Retinal pigment epithelial cell (primary cell): Measurements from ENCODE around the gene SULT6B1.
A peak's percentile ranks its signal among the peaks of the same experiment; 100 is the strongest.

Experiments used
- DNase-seq: peaks from one replicate; pipeline ENCODE4 v3.0.0-alpha.2; 2010; ENCODE audit warnings: low read depth
- H3K4me3 ChIP-seq: 2 replicates; pipeline ENCODE4 v1.5.1; 2011; ENCODE audit warnings: mild to moderate bottlenecking, low read length, control low read depth, moderate library complexity
- TF ChIP-seq, protein P1 (sequence below): conservative IDR thresholded peaks from 2 replicates; pipeline ENCODE4 v1.5.1; 2011; ENCODE audit warnings: low read depth, low read length, control low read depth, inconsistent platforms

SULT6B1 gene

DNA sequence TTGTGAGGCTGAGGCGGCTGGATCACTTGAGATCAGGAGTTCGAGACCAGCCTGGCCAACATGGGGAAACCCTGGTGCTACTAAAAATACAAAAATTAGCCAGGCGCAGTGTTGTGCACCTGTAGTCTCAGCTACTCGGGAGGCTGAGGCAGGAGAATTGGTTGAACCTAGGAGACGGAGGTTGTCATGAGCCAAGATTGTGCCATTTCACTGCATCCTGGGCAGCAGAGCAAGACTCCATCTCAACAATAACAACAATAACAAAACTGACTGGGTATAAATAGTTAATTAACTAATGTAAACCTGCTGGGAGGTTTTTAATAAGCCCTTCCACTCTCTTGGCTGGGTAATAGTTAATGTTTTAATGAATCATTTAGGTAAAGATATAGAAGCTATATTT lies 7.8 kb downstream of the SULT6B1 start:
- TF ChIP-seq, protein P1, sequence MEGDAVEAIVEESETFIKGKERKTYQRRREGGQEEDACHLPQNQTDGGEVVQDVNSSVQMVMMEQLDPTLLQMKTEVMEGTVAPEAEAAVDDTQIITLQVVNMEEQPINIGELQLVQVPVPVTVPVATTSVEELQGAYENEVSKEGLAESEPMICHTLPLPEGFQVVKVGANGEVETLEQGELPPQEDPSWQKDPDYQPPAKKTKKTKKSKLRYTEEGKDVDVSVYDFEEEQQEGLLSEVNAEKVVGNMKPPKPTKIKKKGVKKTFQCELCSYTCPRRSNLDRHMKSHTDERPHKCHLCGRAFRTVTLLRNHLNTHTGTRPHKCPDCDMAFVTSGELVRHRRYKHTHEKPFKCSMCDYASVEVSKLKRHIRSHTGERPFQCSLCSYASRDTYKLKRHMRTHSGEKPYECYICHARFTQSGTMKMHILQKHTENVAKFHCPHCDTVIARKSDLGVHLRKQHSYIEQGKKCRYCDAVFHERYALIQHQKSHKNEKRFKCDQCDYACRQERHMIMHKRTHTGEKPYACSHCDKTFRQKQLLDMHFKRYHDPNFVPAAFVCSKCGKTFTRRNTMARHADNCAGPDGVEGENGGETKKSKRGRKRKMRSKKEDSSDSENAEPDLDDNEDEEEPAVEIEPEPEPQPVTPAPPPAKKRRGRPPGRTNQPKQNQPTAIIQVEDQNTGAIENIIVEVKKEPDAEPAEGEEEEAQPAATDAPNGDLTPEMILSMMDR: no peak
- no peak overlapping the region for H3K4me3 ChIP-seq
- no peak for DNase-seq

DNA sequence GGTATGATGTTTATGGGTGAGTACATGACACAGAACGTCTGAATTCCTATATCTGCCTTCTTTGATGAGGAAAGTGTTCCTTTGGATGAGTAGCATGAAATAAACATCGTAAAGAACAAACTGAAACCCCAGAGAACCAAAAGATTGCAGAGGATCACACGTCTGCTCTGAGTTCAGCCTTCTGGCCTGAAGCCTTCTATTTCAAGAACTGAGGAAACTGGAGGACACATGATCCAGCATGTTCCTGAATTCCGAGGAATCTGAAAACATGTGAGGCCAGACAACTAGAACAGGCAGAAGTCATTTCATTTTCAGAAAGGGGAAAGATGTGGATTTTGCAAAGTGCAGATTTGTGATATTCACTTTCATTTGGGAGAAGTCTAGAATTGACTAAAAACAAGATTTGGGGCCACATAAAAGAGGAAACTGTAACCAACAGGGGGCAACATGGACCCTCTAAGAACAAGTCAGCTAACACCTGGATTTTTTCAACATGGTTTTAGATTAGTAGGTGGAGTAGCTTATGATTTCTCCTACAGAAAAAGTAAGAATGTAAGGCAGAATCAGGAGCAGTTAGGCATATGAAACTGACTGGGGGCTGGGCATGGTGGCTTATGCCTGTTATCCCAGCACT lies 8.3 kb downstream of the SULT6B1 start:
- DNase-seq: no peak
- no peak overlapping the region for H3K4me3 ChIP-seq
- TF ChIP-seq, protein P1: no peak

DNA sequence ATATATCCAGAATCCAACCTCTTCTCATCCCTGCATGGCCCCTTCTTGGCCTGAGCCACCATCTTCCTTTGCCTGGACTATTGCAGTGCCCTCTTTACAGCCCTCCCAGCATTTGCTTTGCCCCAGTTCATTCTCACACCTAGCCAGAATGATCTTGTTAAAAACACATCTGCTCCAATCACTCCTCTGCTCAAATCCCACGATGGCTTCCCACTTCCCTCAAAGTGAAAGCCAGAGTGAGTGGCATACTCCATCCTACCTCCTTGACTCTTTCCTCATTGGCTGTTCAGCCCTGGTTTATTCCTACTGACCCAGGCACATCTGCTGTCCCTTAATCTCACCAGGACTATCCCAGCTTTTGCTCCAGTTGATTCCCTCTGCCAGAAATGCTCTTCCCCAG lies 14.7 kb downstream of the SULT6B1 start:
- H3K4me3 ChIP-seq: no peak overlapping the region
- TF ChIP-seq, protein P1: no peak
- DNase-seq: no peak

DNA sequence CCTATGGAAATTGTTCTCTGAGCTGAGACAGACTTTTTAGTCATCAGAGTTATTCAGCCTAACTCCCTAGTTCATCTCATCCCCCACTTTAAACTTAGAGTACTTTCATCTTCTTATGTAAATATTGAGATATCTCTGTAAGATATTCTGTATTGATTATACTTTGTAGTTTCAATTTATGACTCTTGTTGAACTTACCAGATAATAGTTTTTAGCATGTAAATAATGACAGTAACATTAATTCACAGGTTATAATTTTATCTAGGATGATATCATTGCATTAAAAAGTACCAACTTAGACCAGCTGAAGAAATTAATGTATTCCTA lies 16.9 kb downstream of the SULT6B1 start:
- TF ChIP-seq, protein P1: no peak
- no peak overlapping the region for H3K4me3 ChIP-seq
- DNase-seq: no peak

DNA sequence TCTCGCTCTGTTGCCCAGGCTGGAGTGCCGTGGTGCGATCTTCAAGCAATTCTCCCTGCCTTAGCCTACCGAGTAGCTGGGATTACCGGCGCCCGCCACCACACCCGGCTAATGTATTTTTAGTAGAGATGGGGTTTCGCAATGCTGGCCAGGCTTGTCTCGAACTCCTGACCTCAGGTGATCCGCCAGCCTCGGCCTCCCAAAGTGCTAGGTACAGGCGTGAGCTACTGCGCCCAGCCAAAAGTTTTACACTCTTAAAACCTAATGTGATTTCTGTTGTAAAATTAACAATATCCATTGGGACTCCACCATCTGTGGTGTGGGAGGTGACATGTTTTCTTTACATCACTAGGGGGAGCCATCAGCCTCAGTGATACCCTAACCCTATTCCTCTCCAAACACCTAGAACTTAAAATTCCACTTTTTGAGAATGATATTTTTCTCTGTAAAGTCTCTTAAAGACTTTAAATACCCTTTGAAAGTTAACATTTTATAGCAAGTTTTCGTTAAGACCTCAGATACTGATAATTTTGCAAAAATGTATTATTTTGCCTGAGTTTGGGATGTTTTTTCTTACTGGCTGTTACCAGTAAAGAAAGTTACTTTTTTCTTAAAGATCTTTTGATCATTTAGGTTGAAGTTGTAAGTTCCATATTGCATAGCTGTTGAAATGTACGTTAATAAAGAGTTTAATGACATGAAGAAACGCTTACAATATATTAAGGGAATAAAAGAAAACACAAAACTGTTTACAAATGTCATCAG lies 20.1 kb downstream of the SULT6B1 start:
- TF ChIP-seq, protein P1: peak; percentile 82
- DNase-seq: no peak
- H3K4me3 ChIP-seq: no peak overlapping the region

DNA sequence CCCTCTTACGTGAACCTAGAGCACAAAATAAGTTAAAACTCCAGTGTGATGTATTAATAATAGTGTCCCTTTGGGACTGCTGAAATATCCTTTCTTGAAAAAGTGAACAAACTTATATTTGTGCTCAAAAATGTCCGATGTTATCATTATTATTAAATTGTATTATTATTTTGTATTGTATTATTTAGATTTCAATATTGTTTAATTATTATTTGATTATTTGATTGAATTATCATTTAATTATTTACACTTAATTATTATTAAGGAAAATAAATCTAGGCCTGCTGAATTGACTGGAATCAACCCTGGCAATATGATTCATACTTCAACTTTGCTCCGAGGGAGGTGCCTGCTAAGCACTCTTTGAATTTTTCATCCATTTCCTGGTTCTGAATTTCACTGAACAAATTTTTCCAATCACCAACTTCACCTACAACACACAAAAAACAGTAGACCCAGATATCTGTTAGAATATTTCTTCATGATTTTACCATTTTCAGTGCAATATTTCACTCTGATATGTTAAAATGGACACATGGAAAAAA lies 20.8 kb downstream of the SULT6B1 start:
- H3K4me3 ChIP-seq: no peak overlapping the region
- DNase-seq: no peak
- TF ChIP-seq, protein P1: no peak

DNA sequence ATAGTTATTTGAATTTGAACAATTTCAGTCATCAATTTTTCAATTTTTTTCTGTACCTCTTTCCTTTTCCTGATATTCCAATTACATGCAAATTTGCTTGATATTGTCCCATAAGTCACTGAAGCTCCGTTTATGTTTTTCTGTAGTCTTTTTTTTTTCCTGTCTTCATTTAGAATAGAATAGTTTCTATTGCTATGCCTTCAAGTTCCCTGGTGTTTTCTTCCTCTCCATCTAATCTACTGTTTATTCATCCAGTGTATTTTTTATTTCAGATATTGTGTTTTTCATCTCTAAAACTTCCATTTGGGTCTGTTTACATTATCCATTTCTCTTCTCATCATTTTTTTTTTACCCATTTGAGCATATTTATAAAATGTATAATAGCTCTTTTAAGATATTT lies 23.7 kb downstream of the SULT6B1 start:
- TF ChIP-seq, protein P1: no peak
- H3K4me3 ChIP-seq: no peak overlapping the region
- DNase-seq: no peak
